GM23248 (cell line): ENCODE measurements around the gene SETBP1.

ENCODE experiments used
- EZH2 ChIP-seq: fragments of 200-600 bp; sonication (generic); IDR thresholded peaks from 2 replicates; pipeline ENCODE4 v1.6.1; 2018; ENCODE audit warnings: antibody characterized with exemption, mild to moderate bottlenecking; ENCODE audit not compliant: insufficient read depth, poor library complexity, severe bottlenecking
- EZH2phosphoT487 ChIP-seq: fragments of 200-600 bp; sonication (generic); IDR thresholded peaks from 2 replicates; pipeline ENCODE4 v1.6.1; 2018; ENCODE audit warnings: antibody characterized with exemption, moderate library complexity, mild to moderate bottlenecking, low read depth; ENCODE audit not compliant: insufficient read depth

GRCh38 chr18:44668270-44668975 lies 12.3 kb upstream of the SETBP1 start:
- TF ChIP-seq EZH2 (no peak), EZH2phosphoT487 (no peak)
